ENCODE data around the gene PEAR1. TPM values are rescaled to one million over a fixed set of nuclear protein-coding genes. Genes with fewer than 3 reads are reported as not detected.

Gene PEAR1
- total and polyA plus RNA-seq, 2 of the 4 experiments (the other 2 are of a cell fraction) = 2.0 to 44.4 TPM

- H2BK20ac ChIP-seq (ENCODE audit: low read depth, low read length) = no peak overlapping the region
- H3K14ac ChIP-seq (replicated peaks; ENCODE audit: low read depth, low read length) = no peak overlapping the region
- no peak overlapping the region for H2BK120ac ChIP-seq (ENCODE audit: low read depth, low read length)
- H3K4ac ChIP-seq (ENCODE audit: low read depth, low read length) = no peak overlapping the region
- peaks cover 13 to 69% of the 10 kb centered on the region in 2 experiments for H3K79me1 ChIP-seq (ENCODE audit: low read depth in 1 of 2, low read length in 2 of 2)
- peaks cover 24% of the 10 kb centered on the region for H3K4me1 ChIP-seq (ENCODE audit: control insufficient read depth, insufficient read depth, low read length)
- TF ChIP-seq RFX5 (IDR thresholded peaks at IDR 0.05; ENCODE audit: low read depth, low read length) (no peak), CTCF (conservative IDR thresholded peaks at IDR 0.05; ENCODE audit: low read depth, low read length) (no peak), MXI1 (IDR thresholded peaks at IDR 0.05; ENCODE audit: borderline replicate concordance, low read depth, low read length) (no peak), FOS (IDR thresholded peaks at IDR 0.05; ENCODE audit: low read depth, low read length) (no peak), MAFK (IDR thresholded peaks at IDR 0.05; ENCODE audit: low read depth, low read length) (no peak), CEBPB (IDR thresholded peaks at IDR 0.05; ENCODE audit: low read depth, low read length) (no peak)
- ChIA-PET POLR2A (ENCODE audit: unreplicated experiment) (no interaction called here), CTCF (no interaction called here)
- H3K9me1 ChIP-seq (ENCODE audit: insufficient read depth, low read length) = peaks cover 8% of the 10 kb centered on the region; the same call in 1 of the 2 replicates
- H3K56ac ChIP-seq (ENCODE audit: extremely low read depth, insufficient read depth, low read length) = no peak overlapping the region; the same call in 1 of the 2 replicates
- H3K27ac ChIP-seq (ENCODE audit: insufficient read depth, low read length) = no peak overlapping the region
- BruUV-seq (replicated peaks) = no TSS peak
- no peak overlapping the region for H3K4me2 ChIP-seq (ENCODE audit: low read depth, low read length)
- H2AK9ac ChIP-seq (replicated peaks; ENCODE audit: low read depth, low read length, poor library complexity) = peak overlapping the region; percentile 76
- H3K27me3 ChIP-seq (ENCODE audit: control insufficient read depth, insufficient read depth, low read length) = no peaks in the 10 kb centered on the region
- no peak overlapping the region for H3K18ac ChIP-seq (ENCODE audit: low read depth, low read length)
- WGBS, 2 experiments (ENCODE audit: extremely low coverage in 2 of 2, insufficient read length in 1 of 2) = 80% methylated on average over 1 of the region's 19 CpGs; no CpG with 5 or more reads in 1 of the 2 experiments
- H2BK15ac ChIP-seq (ENCODE audit: low read depth, low read length) = no peak overlapping the region
- H3K9me3 ChIP-seq (ENCODE audit: control insufficient read depth, insufficient read depth, low read length) = no peaks in the 10 kb centered on the region
- no peak overlapping the region; the same call in 1 of the 2 replicates for H2AK5ac ChIP-seq (ENCODE audit: low read depth, low read length)
- H4K91ac ChIP-seq (ENCODE audit: insufficient read depth, low read depth, low read length) = no peak overlapping the region
- H4K8ac ChIP-seq (ENCODE audit: low read depth in 2 of 2, low read length in 2 of 2) = no peak overlapping the region
- no peak overlapping the region for H3K23ac ChIP-seq (ENCODE audit: low read depth, low read length)
- no peaks in the 10 kb centered on the region for H4K20me1 ChIP-seq (ENCODE audit: insufficient read depth, low read length)
- H2BK5ac ChIP-seq (ENCODE audit: low read depth, low read length, poor library complexity, severe bottlenecking) = no peak overlapping the region
- no peak overlapping the region for H3K9ac ChIP-seq (ENCODE audit: low read depth, low read length)
- dilution Hi-C loops (cut with HindIII; ENCODE audit: low sequenced_read_pairs, unreplicated experiment) = no loop called here
- H3K36me3 ChIP-seq (ENCODE audit: control insufficient read depth, insufficient read depth, low read length) = peaks cover 14% of the 10 kb centered on the region
- H3K4me3 ChIP-seq (ENCODE audit: insufficient read depth, low read depth, low read length) = no peak overlapping the region
- H4K5ac ChIP-seq (ENCODE audit: low read depth, low read length) = no peak overlapping the region
- DNase-seq (no peak), ATAC-seq (ENCODE audit: low read depth) (no peak)
- intact Hi-C loops (cut with micrococcal nuclease) = no loop called here
- in situ Hi-C loops (cut with MboI; ENCODE audit: low sequenced_read_pairs) = no loop called here
- no peak overlapping the region for H2AFZ ChIP-seq (replicated peaks; ENCODE audit: low read length, poor library complexity)
These were observed 10.9 kb downstream of the PEAR1 start for GRCh38 chr1:156904187-156904959.

Measured in IMR-90 (cell line).